ENCODE measurements around the gene KNCN.

GRCh38 chr1:46594063-46594462 is 42.6 kb upstream of the KNCN start:
- TF ChIP-seq CTCF (IDR thresholded peaks at IDR 0.05; ENCODE audit: low read depth, low read length) (no peak), EZH2phosphoT487 (IDR thresholded peaks at IDR 0.05; ENCODE audit: low read depth) (no peak)
